ENCODE results near the gene RXRA. TPM values are rescaled to one million over a fixed set of nuclear protein-coding genes. Genes with fewer than 3 reads are reported as not detected.

The RXRA gene
- polyA plus RNA-seq, 1 of the 3 experiments (the other 2 are of a cell fraction) = 7.6 TPM

- Histone ChIP-seq H3K27ac (ENCODE audit: low read depth in 2 of 2, low read length in 1 of 2) (no peak overlapping the region), H4K20me1 (ENCODE audit: insufficient read depth) (no peaks in the 10 kb centered on the region), H3K27me3 (ENCODE audit: insufficient read depth) (no peaks in the 10 kb centered on the region), H3K4me2 (peak overlapping the region; percentile 49; the same call in 1 of the 2 replicates), H3K9me3 (peaks cover 4% of the 10 kb centered on the region; the same call in 1 of the 2 replicates), H3K36me3 (replicated peaks in 1 of 2; ENCODE audit: control insufficient read depth in 1 of 2, insufficient read depth in 2 of 2, low read length in 1 of 2) (no peaks in the 10 kb centered on the region), H3K4me1 (ENCODE audit: control insufficient read depth in 1 of 2, insufficient read depth in 2 of 2, low read depth in 1 of 2, low read length in 1 of 2) (peaks cover 18 to 20% of the 10 kb centered on the region in 2 experiments; a peak in 2 of 4 replicates), H2AFZ (ENCODE audit: low read depth) (no peak overlapping the region), H3K9me2 (no peaks in the 10 kb centered on the region), H3K79me2 (ENCODE audit: insufficient read depth) (no peaks in the 10 kb centered on the region), H3K9ac (no peak overlapping the region), H3K4me3 (ENCODE audit: low read depth in 2 of 2, low read length in 1 of 2) (peak overlapping the region in 1 of 2 experiments; percentile 44; a peak in 1 of 4 replicates), H3F3A (replicated peaks; ENCODE audit: insufficient read depth) (peaks cover 6% of the 10 kb centered on the region)
- POLR2A ChIA-PET = interaction anchor here (0.6 to 2.1 kb wide), 4 partner anchors 75 to 275 kb away, joined by 3 to 6 read pairs (median 4); no protein-coding TSS in a partner anchor
- 12% methylated on average over 7 of the region's 27 CpGs for whole genome bisulfite sequencing (ENCODE audit: low lambda C conversion rate)
- CTCF ChIA-PET = interaction anchor here (0.5 to 10.5 kb wide), 77 partner anchors 8 to 450 kb away, joined by 3 to 384 read pairs (median 5); partner anchors contain the start of genes RNU6ATAC and WDR5
- peak; percentile 94 for DNase-seq
- no peak for TF ChIP-seq YY1 (IDR thresholded peaks at IDR 0.05; ENCODE audit: low read depth)
- no peak for TF ChIP-seq IRF3 (IDR thresholded peaks at IDR 0.05; ENCODE audit: low read depth, low read length)
- TF ChIP-seq ZBTB33 (IDR thresholded peaks at IDR 0.05; ENCODE audit: borderline replicate concordance, low read depth) = no peak
- TF ChIP-seq MXI1 (IDR thresholded peaks at IDR 0.05; ENCODE audit: low read depth, low read length) = no peak
- no peak; a peak in 1 of 4 replicates for TF ChIP-seq EP300 (IDR thresholded peaks at IDR 0.05; ENCODE audit: borderline replicate concordance in 1 of 2, low read depth in 1 of 2, low read length in 1 of 2)
- TF ChIP-seq RCOR1 (IDR thresholded peaks at IDR 0.05; ENCODE audit: low read length) = no peak
- no peak for TF ChIP-seq ELF1 (IDR thresholded peaks at IDR 0.05)
- TF ChIP-seq SIN3A (IDR thresholded peaks at IDR 0.05; ENCODE audit: borderline replicate concordance, low read depth, low read length) = no peak; the same call in 1 of the 2 replicates
- TF ChIP-seq CTCF (IDR thresholded peaks at IDR 0.05) = peak; percentile 97
- TF ChIP-seq GABPA (IDR thresholded peaks at IDR 0.05; ENCODE audit: low read depth) = no peak
- no peak; the same call in 1 of the 2 replicates for TF ChIP-seq JUND (IDR thresholded peaks at IDR 0.05)
- TF ChIP-seq SMC3 (IDR thresholded peaks at IDR 0.05; ENCODE audit: low read depth, low read length) = peak; percentile 100
- peak; percentile 7; the same call in 1 of the 2 replicates for TF ChIP-seq NFIC (IDR thresholded peaks at IDR 0.05; ENCODE audit: borderline replicate concordance)
- TF ChIP-seq TEAD4 (IDR thresholded peaks at IDR 0.05; ENCODE audit: borderline replicate concordance, insufficient read depth) = no peak
- TF ChIP-seq RFX5 (IDR thresholded peaks at IDR 0.05; ENCODE audit: low read length) = no peak
- TF ChIP-seq MEF2A (IDR thresholded peaks at IDR 0.05; ENCODE audit: borderline replicate concordance, low read depth) = no peak
- peak; percentile 36; the same call in 1 of the 2 replicates for TF ChIP-seq NRF1 (IDR thresholded peaks at IDR 0.05; ENCODE audit: low read depth, low read length)
- TF ChIP-seq RAD21 (IDR thresholded peaks at IDR 0.05; ENCODE audit: low read length) = peak; percentile 99
- no peak for TF ChIP-seq TAF1 (IDR thresholded peaks at IDR 0.05; ENCODE audit: borderline replicate concordance, low read depth, low read length)
- no peak for TF ChIP-seq GATA2 (CRISPR knock-in tag; IDR thresholded peaks at IDR 0.05)
- 0 out of 2 replicates have a peak, but pooled peaks have one; percentile 5 for TF ChIP-seq PBX3 (IDR thresholded peaks at IDR 0.05)
- no peak for TF ChIP-seq USF2 (IDR thresholded peaks at IDR 0.05; ENCODE audit: borderline replicate concordance, low read depth, low read length)
- TF ChIP-seq USF1 (IDR thresholded peaks at IDR 0.05; ENCODE audit: borderline replicate concordance, low read depth) = no peak
- no peak for TF ChIP-seq RXRA (IDR thresholded peaks at IDR 0.05; ENCODE audit: borderline replicate concordance, low read depth)
- no peak for TF ChIP-seq POLR2AphosphoS5 (IDR thresholded peaks at IDR 0.05; ENCODE audit: low read depth, low read length)
These were observed 117.2 kb downstream of the RXRA start for GRCh38 chr9:134443174-134444037.
